Glutamatergic neuron (in vitro differentiated cells): ENCODE results near the gene DNAH9. TPM values are rescaled to one million over a fixed set of nuclear protein-coding genes. Genes with fewer than 3 reads are reported as not detected.

Source experiments
- DNase-seq: peaks from one replicate; pipeline ENCODE4 v3.0.0; 2022
- H3K27ac Mint-ChIP-seq: one replicate; pipeline ENCODE4 v1.8.0; 2020; ENCODE audit warnings: mild to moderate bottlenecking, mixed read lengths, inconsistent platforms; ENCODE audit not compliant: unreplicated experiment
- H3K27me3 Mint-ChIP-seq: one replicate; pipeline ENCODE4 v1.8.0; 2020; ENCODE audit warnings: mild to moderate bottlenecking, moderate library complexity, mixed read lengths, inconsistent platforms; ENCODE audit not compliant: unreplicated experiment
- H3K36me3 Mint-ChIP-seq: one replicate; pipeline ENCODE4 v1.8.0; 2020; ENCODE audit warnings: mild to moderate bottlenecking, mixed read lengths, inconsistent platforms; ENCODE audit not compliant: unreplicated experiment
- H3K4me1 Mint-ChIP-seq: one replicate; pipeline ENCODE4 v1.8.0; 2020; ENCODE audit warnings: mild to moderate bottlenecking, low read depth, mixed read lengths, inconsistent platforms; ENCODE audit not compliant: unreplicated experiment
- H3K4me3 Mint-ChIP-seq: one replicate; pipeline ENCODE4 v1.8.0; 2020; ENCODE audit warnings: mild to moderate bottlenecking, mixed read lengths, inconsistent platforms; ENCODE audit not compliant: unreplicated experiment
- H3K9me3 Mint-ChIP-seq: one replicate; pipeline ENCODE4 v1.8.0; 2020; ENCODE audit warnings: mild to moderate bottlenecking, moderate library complexity, mixed read lengths, inconsistent platforms; ENCODE audit not compliant: unreplicated experiment
- total RNA-seq: library from RNA; stranded (reverse); fragmentation: NEBNext Ultra II Directional; extraction: Animal tissue kit (Norgen Biotek cat#: 25700); gene quantifications from one replicate; pipeline ENCODE4 v1.2.1, GENCODE V29; 2021; ENCODE audit not compliant: unreplicated experiment
- TF ChIP-seq, protein P1 (sequence below): fragments of 200-600 bp; sonication (generic); IDR thresholded peaks from one replicate; pipeline ENCODE4 v1.5.0; 2021; ENCODE audit not compliant: partially characterized antibody, unreplicated experiment

Gene DNAH9
- total RNA-seq, 1 donor from 2014 or later = 0.86 TPM

DNA sequence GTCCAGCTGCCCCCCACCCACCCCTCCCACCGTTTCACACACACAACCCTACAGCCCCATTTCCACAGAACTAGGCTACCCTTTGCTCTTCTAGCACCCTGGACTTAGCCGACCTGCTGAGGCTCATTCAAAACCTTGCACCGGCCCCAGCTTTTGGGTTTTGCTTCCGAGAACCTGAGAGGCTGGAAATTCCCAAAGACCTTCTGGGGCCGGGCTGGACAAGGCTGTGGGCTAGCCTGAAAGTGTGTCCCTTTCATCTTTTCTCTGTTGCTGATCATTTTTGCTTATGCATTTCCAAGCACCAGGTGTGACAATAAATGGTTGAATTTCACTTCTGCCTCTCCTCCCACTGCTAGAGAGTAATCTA is 139.0 kb downstream of the DNAH9 start:
- Mint-ChIP-seq H3K4me1 (peaks cover 4% of the 10 kb centered on the region), H3K36me3 (no peaks in the 10 kb centered on the region), H3K27ac (no peak overlapping the region), H3K9me3 (no peaks in the 10 kb centered on the region), H3K27me3 (peaks cover 2% of the 10 kb centered on the region), H3K4me3 (no peak overlapping the region)
- no peak for DNase-seq
- TF ChIP-seq, protein P1, sequence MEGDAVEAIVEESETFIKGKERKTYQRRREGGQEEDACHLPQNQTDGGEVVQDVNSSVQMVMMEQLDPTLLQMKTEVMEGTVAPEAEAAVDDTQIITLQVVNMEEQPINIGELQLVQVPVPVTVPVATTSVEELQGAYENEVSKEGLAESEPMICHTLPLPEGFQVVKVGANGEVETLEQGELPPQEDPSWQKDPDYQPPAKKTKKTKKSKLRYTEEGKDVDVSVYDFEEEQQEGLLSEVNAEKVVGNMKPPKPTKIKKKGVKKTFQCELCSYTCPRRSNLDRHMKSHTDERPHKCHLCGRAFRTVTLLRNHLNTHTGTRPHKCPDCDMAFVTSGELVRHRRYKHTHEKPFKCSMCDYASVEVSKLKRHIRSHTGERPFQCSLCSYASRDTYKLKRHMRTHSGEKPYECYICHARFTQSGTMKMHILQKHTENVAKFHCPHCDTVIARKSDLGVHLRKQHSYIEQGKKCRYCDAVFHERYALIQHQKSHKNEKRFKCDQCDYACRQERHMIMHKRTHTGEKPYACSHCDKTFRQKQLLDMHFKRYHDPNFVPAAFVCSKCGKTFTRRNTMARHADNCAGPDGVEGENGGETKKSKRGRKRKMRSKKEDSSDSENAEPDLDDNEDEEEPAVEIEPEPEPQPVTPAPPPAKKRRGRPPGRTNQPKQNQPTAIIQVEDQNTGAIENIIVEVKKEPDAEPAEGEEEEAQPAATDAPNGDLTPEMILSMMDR = no peak

DNA sequence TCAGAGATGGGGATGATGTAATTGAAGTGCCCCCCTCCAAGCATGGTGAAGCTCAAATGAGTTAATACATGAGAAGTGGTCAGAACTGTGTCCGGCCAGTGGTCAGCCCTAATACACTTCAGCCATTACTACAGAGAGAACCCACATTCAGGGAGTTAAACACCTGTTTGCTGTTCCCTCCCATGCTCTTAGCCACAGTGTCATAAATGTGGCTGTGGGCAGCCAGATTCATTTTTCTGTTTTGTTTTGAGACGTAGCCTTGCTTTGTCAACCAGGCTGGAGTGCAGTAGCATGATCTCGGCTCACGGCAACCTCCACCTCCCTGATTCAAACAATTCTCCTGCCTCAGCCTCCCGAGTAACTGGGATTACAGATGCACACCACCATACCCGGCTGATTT is 139.9 kb downstream of the DNAH9 start:
- DNase-seq = no peak
- H3K4me3 Mint-ChIP-seq = no peak overlapping the region
- H3K9me3 Mint-ChIP-seq = no peaks in the 10 kb centered on the region
- H3K27me3 Mint-ChIP-seq = peaks cover 2% of the 10 kb centered on the region
- no peak overlapping the region for H3K27ac Mint-ChIP-seq
- H3K36me3 Mint-ChIP-seq = no peaks in the 10 kb centered on the region
- TF ChIP-seq, protein P1 = no peak
- peaks cover 7% of the 10 kb centered on the region for H3K4me1 Mint-ChIP-seq

- DNase-seq = no peak
These were observed 141.1 kb downstream of the DNAH9 start for GRCh38 chr17:11739351-11739750.

DNA sequence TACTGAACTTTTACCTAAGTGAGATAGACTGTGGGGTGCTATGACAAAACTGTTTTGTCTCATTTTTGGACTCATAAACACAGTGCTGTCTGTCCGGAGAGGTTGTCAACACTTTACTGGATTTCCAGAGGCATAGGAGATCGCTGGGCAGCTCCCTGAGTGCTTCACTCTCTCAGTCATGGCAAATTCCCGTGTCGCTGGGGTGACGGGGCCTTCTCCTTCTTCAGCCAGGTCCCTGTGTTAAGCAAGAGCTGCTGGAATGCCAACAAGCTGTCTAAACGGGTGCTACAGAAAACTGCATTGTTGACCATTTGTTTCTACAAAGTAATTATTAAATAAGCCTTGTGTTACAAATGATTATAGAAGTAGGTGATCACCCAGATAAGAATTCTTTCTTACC is 141.6 kb downstream of the DNAH9 start:
- TF ChIP-seq, protein P1 = no peak
- H3K27me3 Mint-ChIP-seq = peaks cover 2% of the 10 kb centered on the region
- no peak overlapping the region for H3K27ac Mint-ChIP-seq
- DNase-seq = no peak
- no peaks in the 10 kb centered on the region for H3K36me3 Mint-ChIP-seq
- H3K9me3 Mint-ChIP-seq = no peaks in the 10 kb centered on the region
- no peak overlapping the region for H3K4me3 Mint-ChIP-seq
- H3K4me1 Mint-ChIP-seq = peaks cover 10% of the 10 kb centered on the region

More at GRCh38 chr17:11739351-11739750, 141.1 kb downstream of the DNAH9 start:
- Mint-ChIP-seq H3K27me3 (peaks cover 2% of the 10 kb centered on the region), H3K27ac (no peak overlapping the region), H3K4me3 (no peak overlapping the region), H3K4me1 (peaks cover 10% of the 10 kb centered on the region), H3K36me3 (no peaks in the 10 kb centered on the region), H3K9me3 (no peaks in the 10 kb centered on the region)
- TF ChIP-seq, protein P1 = no peak

GRCh38 chr17:11742886-11743285 is 144.6 kb downstream of the DNAH9 start:
- no peak overlapping the region for H3K27ac Mint-ChIP-seq
- TF ChIP-seq, protein P1 = no peak
- H3K4me1 Mint-ChIP-seq = peaks cover 6% of the 10 kb centered on the region
- peaks cover 8% of the 10 kb centered on the region for H3K36me3 Mint-ChIP-seq
- no peak overlapping the region for H3K4me3 Mint-ChIP-seq
- DNase-seq = no peak
- H3K9me3 Mint-ChIP-seq = no peaks in the 10 kb centered on the region
- no peaks in the 10 kb centered on the region for H3K27me3 Mint-ChIP-seq
